Urinary bladder (tissue), 4 donors: ENCODE data around the gene NR3C2. TPM values are rescaled to one million over a fixed set of nuclear protein-coding genes. Genes with fewer than 3 reads are reported as not detected.

Experiments
- DNase-seq: peaks from one replicate; pipeline ENCODE4 v3.0.0-alpha.2; 2015; ENCODE audit errors: extremely low spot score
- H3K27ac ChIP-seq: one replicate; pipeline ENCODE4 v1.5.1; 2013; ENCODE audit warnings: low read depth, mild to moderate bottlenecking, moderate library complexity
- H3K36me3 ChIP-seq: one replicate; pipeline ENCODE4 v1.6.1; 2013; ENCODE audit warnings: mild to moderate bottlenecking, moderate library complexity; ENCODE audit not compliant: insufficient read depth
- H3K4me1 ChIP-seq: one replicate; pipeline ENCODE4 v1.6.1; 2013; ENCODE audit warnings: mild to moderate bottlenecking, moderate library complexity; ENCODE audit not compliant: insufficient read depth
- H3K4me3 ChIP-seq: one replicate; pipeline ENCODE4 v1.5.1; 2013; ENCODE audit warnings: low read depth, low read length
- WGBS: extraction: QIAGEN DNeasy Blood & Tissue Kit; methylation state at CpG from one replicate; pipeline ENCODE4 v1.1.7; 2013; 5-methylcytosine and 5-hydroxymethylcytosine counted together
- polyA plus RNA-seq: library from polyadenylated mRNA; stranded (reverse); fragments of 200-250 nt; gene quantifications from one replicate; pipeline ENCODE4 v1.2.3, GENCODE V29; 2013
- total RNA-seq: library from RNA; depleted of rRNA; stranded (reverse); fragments of >200 nt; gene quantifications from one replicate; pipeline ENCODE4 v1.2.3, GENCODE V29; 2014
- donor health status: healthy with polysubstance abuse.
- donor health status: healthy.

NR3C2 gene
- total and polyA plus RNA-seq, 2 donors = 15.5 to 19.1 TPM

DNA sequence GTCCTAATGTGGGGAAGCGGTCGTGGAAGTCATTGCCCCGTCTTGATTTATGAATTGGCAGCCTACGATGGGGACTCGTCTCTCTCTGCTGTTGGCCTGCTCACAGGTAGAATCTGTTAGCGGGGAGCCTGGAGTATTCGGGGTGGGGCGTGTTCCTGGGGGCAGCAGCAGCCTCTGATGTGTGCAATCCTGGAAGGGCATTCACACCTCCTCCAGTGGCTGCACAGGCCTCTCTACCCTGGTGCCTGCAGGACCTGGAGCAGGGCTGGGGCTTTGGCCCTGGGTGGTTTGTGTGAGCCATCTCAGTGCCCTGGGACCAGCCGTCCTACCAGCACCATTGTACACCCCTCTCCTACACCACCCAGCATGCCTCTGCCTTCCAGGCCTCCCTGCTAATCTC lies 369.4 kb downstream of the NR3C2 start:
- Histone ChIP-seq H3K4me1 (no peaks in the 10 kb centered on the region), H3K27ac (no peak overlapping the region), H3K36me3 (peaks cover 5% of the 10 kb centered on the region), H3K4me3 (no peak overlapping the region)
- DNase-seq = no peak
- WGBS = 95% methylated on average over 9 of the region's 9 CpGs

DNA sequence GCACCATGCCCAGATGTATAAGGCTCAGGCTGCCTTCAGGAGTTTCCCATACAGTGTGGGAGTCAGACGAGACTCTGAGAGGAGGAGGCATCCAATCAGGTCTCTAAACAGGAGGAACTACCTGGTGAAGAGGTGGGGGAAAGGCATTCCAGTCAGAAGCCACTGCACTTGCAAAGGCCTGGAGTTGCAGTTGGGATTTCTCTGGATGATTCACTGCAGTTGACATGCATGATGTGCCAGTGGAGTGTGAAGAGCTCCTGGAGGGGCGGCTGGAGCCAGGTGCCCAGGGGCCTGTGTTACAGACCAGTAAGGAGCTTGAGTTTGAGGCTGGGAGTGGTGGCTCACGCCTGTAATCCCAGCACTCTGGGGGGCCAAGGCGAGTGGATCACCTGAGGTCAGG lies 371.2 kb downstream of the NR3C2 start:
- Histone ChIP-seq H3K4me1 (no peaks in the 10 kb centered on the region), H3K4me3 (no peak overlapping the region), H3K36me3 (peaks cover 5% of the 10 kb centered on the region), H3K27ac (no peak overlapping the region)
- DNase-seq = no peak
- WGBS = 84% methylated on average over 4 of the region's 4 CpGs

DNA sequence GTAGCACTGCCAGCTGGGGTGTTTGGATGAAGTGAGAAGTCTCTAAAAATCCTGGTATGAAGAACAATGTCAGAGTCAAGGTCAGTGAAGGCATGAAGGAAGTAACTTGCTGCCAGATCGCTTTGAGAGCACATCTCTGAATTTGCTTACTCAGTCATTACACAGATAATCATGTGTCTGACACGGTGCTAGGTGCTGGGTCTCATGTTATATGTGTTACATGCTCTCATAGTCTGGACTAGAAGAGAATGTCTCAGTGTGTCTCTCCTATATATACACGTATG lies 372.4 kb downstream of the NR3C2 start:
- no peak for DNase-seq
- H3K27ac ChIP-seq = no peak overlapping the region
- H3K36me3 ChIP-seq = peaks cover 5% of the 10 kb centered on the region
- H3K4me1 ChIP-seq = no peaks in the 10 kb centered on the region
- 46% methylated on average over 3 of the region's 3 CpGs for WGBS
- H3K4me3 ChIP-seq = no peak overlapping the region

DNA sequence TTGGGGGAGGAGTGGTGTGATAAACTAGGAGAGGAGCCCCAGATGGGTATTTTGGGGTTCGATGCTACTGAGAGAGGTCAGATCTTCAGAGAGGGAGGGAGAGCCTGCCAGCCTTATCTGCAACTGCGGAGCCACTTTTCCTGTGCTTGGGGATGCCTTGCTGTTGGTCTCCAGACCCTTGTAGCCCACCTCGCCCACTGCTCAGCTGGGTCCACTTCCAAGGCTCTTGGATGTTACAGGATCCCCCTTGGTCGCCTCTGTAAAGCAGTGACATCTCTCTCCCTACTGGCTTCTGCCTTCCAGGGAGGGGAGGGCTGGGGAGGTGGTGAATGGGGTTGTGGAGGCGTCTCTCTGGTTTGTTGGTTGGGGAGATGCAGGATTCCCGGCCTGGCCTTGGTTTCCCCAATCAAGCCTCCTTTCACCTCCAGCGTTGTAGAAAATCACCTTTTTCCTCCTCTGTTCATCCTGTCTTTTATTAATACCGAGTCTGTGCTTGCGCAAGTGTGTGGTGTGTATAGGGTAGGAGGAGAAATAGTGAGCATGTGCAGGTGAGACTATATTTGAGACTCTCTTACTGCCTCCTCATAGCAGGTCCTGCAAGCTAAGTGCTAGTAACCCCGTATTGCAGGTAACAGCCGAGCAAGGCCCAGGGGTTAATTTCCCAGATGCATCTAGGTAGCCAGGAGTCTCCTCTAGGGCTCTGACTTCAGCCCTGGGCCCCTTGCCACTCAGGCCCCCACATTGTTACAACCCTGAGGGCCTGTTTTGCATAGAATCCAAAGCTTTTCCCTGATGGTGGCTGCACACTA lies 372.9 kb downstream of the NR3C2 start:
- Histone ChIP-seq H3K4me3 (no peak overlapping the region), H3K27ac (no peak overlapping the region), H3K4me1 (no peaks in the 10 kb centered on the region), H3K36me3 (peaks cover 5% of the 10 kb centered on the region)
- DNase-seq = no peak
- 86% methylated on average over 11 of the region's 11 CpGs for WGBS

DNA sequence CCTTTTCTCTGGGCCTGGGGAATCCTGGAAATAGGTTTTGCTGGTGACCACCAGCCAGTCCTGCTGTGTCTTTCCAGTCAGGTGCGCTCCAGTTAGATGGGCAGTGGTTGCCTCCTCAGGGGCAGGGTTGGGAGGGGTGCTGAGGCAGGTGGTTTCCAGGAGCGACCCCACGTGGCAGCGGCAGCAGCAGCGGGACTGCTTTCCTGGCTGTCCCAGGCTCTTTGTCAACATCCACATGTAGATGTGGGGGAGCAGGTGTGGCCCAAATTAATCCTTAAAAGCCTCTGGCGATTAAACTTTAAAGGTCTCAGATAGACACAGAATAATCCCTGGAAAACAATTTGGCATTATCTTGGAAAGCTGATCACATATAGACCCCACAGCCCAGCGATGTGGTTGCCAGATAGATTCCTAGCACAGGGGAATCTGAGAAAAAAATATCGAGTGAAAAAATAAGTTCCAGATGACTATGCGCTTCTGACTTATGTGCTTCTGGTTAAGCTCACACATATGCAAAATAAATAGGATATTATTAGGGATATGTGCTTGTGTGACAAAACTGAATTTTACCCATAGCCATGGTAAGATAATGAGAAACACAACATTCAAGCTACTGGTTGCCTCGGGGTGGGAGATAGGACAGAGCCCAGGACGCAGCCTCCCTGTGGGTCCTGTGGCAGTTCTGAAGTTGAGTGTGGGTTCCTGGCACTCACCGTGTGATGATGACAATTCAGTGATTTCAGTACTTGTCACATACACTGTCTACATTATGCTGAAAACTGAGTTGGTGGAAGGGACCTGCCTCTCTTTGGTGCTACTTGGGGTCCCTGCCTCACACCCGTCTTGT lies 373.9 kb downstream of the NR3C2 start:
- no peak for DNase-seq
- peaks cover 5% of the 10 kb centered on the region for H3K36me3 ChIP-seq
- H3K27ac ChIP-seq = no peak overlapping the region
- 81% methylated on average over 13 of the region's 13 CpGs for WGBS
- H3K4me3 ChIP-seq = no peak overlapping the region
- no peaks in the 10 kb centered on the region for H3K4me1 ChIP-seq

DNA sequence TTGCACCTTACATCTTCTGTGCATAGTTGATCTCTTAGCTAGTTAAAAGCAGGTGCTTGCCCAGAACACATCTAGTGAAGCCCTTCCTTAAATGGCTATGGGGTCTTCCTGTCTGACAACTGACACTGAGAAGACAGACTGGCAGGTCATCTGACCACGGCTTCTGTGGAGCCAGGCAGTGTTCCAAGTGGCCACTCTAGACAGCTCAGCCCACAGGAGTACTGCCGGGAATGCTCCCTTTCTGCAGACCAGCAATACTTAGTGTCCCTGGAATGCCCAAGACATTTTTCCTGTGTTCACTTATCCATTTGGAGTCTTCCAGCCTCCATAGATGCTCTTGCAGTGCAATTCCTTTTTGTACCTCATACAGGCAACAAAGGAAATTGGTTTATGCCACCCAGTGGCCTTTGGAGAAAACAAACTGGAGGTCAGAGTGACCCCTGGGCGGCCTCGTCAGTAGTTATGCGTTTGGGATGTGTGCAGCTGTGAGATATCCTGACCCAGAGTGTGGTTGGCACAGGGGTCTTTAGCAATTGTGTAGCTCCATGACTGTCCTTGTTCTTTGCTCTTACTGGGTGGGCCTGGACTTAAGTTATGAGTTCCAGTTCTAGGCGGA lies 374.8 kb downstream of the NR3C2 start:
- no peak for DNase-seq
- Histone ChIP-seq H3K4me3 (no peak overlapping the region), H3K36me3 (no peaks in the 10 kb centered on the region), H3K4me1 (no peaks in the 10 kb centered on the region), H3K27ac (no peak overlapping the region)
- WGBS = 85% methylated on average over 6 of the region's 6 CpGs

DNA sequence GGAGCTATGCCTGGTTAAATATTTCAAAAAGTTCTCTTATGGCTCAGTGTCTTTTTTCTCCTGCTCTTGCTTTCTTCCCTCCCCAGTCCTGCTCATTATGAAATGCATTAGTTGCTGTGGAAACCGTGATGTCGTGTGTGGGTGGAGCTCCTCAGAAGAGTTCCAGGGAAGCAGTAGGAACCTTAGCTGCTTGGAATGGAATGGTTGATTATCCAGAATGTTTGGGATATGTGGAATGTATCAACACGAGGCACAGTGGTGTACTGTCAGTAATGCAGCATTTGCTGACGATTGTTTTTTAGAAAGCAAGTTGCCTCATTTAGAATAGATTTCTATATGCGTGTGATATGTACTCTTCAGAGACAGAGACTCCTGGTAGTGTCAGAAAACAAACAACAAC lies 377.1 kb downstream of the NR3C2 start:
- no peaks in the 10 kb centered on the region for H3K36me3 ChIP-seq
- no peak overlapping the region for H3K27ac ChIP-seq
- DNase-seq = no peak
- WGBS = 41% methylated on average over 5 of the region's 5 CpGs
- H3K4me3 ChIP-seq = no peak overlapping the region
- H3K4me1 ChIP-seq = peaks cover 4% of the 10 kb centered on the region

DNA sequence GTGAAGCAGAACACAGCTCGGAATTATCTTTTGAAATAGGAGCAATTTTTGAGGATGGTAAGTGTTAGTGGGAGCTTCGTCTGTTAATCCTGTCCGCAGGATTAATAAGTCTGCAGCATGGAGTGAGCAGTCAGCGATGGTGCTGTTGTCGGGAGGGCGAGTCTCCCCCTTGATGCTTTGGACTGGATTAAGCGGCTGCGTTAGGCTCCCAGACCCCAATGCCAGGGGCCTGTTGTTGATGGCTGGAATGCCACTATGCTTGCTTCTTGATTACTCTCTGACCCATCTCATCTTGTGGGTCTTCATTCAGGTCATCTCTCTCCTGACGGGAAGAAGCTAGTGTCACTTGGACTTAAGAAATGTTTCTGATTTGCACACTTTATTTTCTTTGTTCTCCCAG lies 377.8 kb downstream of the NR3C2 start:
- no peaks in the 10 kb centered on the region for H3K36me3 ChIP-seq
- no peak overlapping the region for H3K4me3 ChIP-seq
- peaks cover 4% of the 10 kb centered on the region for H3K4me1 ChIP-seq
- 91% methylated on average over 9 of the region's 9 CpGs for WGBS
- DNase-seq = no peak
- H3K27ac ChIP-seq = no peak overlapping the region

DNA sequence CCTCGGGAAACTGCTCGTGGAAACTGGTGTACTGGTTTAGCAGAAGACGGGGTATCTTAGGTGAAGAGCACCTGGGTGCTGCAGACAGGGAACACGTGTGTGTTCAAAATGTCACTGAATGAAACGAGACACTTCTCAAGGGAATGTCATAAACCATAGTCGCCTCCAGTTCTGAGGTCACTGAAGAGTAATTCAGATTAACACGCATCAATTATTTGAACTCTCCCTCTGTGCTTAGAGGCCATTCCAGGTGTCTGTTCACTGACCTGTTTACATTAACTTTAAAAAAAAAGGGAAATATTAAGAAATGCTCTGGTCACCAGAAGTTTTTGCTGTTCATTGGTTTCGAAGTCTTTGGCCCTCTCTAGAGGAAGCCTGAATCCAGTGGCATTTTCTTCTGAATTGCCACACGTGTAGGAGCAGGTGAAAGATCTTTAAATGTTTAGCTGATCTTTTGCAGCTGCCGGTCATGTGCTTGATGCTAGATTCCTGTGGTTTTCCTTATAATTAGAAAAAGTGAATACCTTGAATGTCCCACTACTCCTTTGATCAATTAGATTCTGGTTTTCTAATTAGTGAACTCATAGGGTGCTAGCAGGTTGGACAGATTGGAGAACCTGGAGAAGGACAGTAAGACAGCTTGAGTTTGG lies 379.8 kb downstream of the NR3C2 start:
- H3K4me1 ChIP-seq = peaks cover 4% of the 10 kb centered on the region
- WGBS = 86% methylated on average over 10 of the region's 10 CpGs
- DNase-seq = no peak
- H3K27ac ChIP-seq = no peak overlapping the region
- no peaks in the 10 kb centered on the region for H3K36me3 ChIP-seq
- H3K4me3 ChIP-seq = no peak overlapping the region

DNA sequence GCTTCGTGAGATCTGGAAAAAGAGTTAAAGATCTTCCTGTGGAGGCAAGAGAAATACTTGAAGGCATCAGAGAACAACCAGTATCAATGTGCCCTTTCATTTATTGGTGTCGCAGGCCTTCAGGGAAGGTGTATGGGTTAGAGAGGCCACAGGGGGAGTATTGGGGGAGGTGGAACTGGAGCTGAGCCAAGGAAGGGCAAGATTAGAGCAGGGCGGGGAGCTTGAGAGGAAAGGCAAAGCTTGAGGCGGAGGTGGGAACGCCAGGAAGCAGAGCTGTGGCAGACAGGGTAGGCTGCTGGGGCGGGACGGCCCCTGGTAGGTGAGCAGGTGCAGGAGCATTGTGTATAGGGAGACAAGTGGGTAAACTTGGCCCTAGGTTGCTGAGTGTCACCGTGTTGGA lies 380.4 kb downstream of the NR3C2 start:
- Histone ChIP-seq H3K4me1 (peaks cover 7% of the 10 kb centered on the region), H3K4me3 (no peak overlapping the region), H3K27ac (no peak overlapping the region), H3K36me3 (no peaks in the 10 kb centered on the region)
- DNase-seq = no peak
- whole genome bisulfite sequencing = 70% methylated on average over 8 of the region's 8 CpGs

DNA sequence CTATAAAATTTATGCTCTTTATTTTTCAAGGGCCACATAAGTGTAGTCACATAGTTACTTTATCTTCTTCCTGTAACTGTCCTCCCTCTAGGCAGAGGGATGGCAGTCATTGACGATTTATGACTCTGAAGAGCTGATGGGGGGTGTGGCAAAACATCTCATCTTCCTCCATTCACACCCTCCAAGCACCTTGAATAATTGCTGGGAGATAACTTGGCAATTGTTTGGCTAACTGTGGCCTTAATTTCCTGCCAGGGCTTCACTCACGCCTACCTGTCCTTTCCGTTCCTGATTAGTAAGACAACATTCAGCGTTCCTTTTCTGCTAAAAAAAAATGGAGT lies 381.1 kb downstream of the NR3C2 start:
- 49% methylated on average over 4 of the region's 4 CpGs for WGBS
- no peak overlapping the region for H3K4me3 ChIP-seq
- no peak overlapping the region for H3K27ac ChIP-seq
- no peak for DNase-seq
- H3K36me3 ChIP-seq = no peaks in the 10 kb centered on the region
- peaks cover 7% of the 10 kb centered on the region for H3K4me1 ChIP-seq

DNA sequence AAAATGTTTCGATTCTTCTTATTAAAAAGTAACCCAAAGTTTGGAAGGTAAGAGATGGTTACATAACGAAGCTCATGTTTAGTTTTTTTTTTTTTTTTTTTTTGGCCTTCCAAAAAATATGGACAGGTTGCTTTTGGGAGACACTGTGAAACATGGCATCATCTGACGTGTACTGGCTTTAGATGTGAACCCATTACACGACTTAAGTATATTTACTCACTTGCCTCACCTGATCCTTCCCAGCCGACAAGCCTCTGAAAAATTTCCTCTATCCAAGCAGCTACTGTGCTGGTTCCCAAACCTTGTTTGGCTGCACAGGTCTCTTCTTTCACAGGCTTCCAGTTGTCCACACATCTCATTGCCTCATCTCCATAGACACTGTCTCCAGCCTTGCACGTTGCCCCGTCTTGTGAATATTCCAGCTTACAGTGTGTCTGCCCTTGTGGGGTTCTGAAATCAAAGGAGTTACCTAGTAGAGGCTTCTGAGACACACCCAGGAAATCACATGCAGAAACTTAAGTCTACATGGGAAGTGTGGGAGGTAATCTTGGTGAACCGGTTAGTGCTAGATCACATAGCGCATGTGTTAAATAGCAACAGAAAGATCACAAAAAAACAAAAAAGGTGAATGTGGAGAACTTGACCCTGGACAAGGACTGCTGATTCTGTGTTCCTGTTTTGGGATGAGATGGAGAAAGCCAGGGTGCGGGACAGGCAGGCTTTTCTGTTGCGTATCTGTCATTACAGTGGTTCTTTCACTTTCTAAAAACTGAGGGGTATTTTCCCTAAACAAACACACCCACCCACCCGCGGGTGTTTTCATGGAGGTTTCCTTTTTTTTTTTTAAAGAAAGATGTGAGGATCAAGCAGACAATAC lies 381.7 kb downstream of the NR3C2 start:
- Histone ChIP-seq H3K27ac (peak overlapping the region; percentile 12), H3K4me1 (peaks cover 7% of the 10 kb centered on the region), H3K4me3 (no peak overlapping the region), H3K36me3 (no peaks in the 10 kb centered on the region)
- no peak for DNase-seq
- WGBS = 81% methylated on average over 13 of the region's 13 CpGs

DNA sequence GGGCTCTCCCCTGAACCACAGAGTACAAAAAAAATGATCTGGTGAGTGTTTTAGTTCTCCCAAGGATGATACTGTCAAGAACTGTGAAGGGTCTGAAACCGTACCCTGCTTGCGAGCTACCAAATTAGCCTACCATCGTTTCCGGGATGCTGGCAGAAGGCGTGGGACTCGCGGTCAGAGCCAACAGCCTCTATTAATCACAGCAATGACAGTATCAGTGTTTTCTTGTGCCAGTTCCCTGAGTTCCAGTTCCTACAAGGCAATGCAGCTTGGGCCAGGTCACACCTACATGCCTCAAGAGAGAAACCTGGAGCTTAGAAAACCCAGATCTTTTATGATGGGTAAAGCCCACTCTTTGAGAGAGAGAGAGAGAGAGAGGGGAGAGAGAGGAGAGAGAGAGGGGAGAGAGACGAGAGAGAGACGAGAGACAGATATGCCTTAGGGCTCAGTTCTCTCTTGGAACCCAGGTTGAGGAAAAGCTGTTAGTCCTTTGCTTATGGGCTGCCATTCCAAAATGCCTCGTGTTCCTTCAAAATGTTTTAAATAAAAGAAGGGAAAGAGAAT lies 382.5 kb downstream of the NR3C2 start:
- H3K36me3 ChIP-seq = no peaks in the 10 kb centered on the region
- peaks cover 7% of the 10 kb centered on the region for H3K4me1 ChIP-seq
- 75% methylated on average over 10 of the region's 10 CpGs for whole genome bisulfite sequencing

More for the DNA sequence above, 382.5 kb downstream of the NR3C2 start:
- no peak overlapping the region for H3K4me3 ChIP-seq
- no peak overlapping the region for H3K27ac ChIP-seq
- no peak for DNase-seq
